ENCODE measurements around the gene PLCD3. TPM values are rescaled to one million over a fixed set of nuclear protein-coding genes. Genes with fewer than 3 reads are reported as not detected.

Gene PLCD3
- polyA plus RNA-seq, 1 donor from 2014 or later = 1.3 TPM

DNA sequence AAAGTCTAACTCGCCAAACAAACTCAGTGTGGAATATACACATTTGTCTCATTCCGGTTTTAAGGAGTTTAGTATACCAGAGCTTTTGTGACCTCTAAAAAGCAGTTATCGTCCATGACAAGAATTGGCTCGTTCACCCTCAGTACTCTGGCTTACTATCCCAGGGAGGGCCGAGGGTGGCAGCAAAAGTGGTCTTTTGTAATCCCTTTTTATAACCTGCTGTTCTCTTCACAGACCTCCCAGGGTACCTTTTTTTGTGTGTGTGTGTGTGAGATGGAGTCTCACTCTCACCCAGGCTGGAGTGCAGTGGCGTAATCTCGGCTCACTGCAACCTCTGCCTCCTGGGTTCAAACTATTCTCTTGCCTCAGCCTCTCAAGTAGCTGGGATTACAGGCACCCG lies 62.3 kb downstream of the PLCD3 start:
- Histone ChIP-seq H4K20me1 (ENCODE audit: insufficient read depth) (no peaks in the 10 kb centered on the region), H3K36me3 (ENCODE audit: insufficient read depth, low read length) (no peaks in the 10 kb centered on the region), H3K4me3 (ENCODE audit: low read length) (no peak overlapping the region), H2AFZ (ENCODE audit: low read depth, low read length) (no peak overlapping the region), H3K9me3 (ENCODE audit: low read length) (no peaks in the 10 kb centered on the region), H3F3A (ENCODE audit: insufficient read depth, low read length, poor library complexity, severe bottlenecking) (no peaks in the 10 kb centered on the region), H3K9me2 (ENCODE audit: insufficient read depth, low read length) (no peaks in the 10 kb centered on the region), H3K27me3 (ENCODE audit: insufficient read depth, low read depth, low read length) (no peaks in the 10 kb centered on the region), H3K4me2 (ENCODE audit: low read length) (no peak overlapping the region), H3K79me2 (replicated peaks; ENCODE audit: insufficient read depth, low read length) (peaks cover 12% of the 10 kb centered on the region), H3K9ac (ENCODE audit: low read length) (no peak overlapping the region), H3K27ac (ENCODE audit: low read length) (no peak overlapping the region)
- TF ChIP-seq MXI1 (conservative IDR thresholded peaks at IDR 0.05; ENCODE audit: poor library complexity, severe bottlenecking) = no peak
- TF ChIP-seq EP300 (conservative IDR thresholded peaks at IDR 0.05; ENCODE audit: poor library complexity, severe bottlenecking) = no peak
- TF ChIP-seq EZH2 (IDR thresholded peaks at IDR 0.05; ENCODE audit: borderline replicate concordance, insufficient read depth, low read length, poor library complexity, severe bottlenecking) = no peak
- no peak for TF ChIP-seq SMC3 (conservative IDR thresholded peaks at IDR 0.05; ENCODE audit: poor library complexity)
- no peak for TF ChIP-seq POLR2AphosphoS5 (IDR thresholded peaks at IDR 0.05)
- no peak for TF ChIP-seq RAD21 (conservative IDR thresholded peaks at IDR 0.05)
- TF ChIP-seq, protein P1, sequence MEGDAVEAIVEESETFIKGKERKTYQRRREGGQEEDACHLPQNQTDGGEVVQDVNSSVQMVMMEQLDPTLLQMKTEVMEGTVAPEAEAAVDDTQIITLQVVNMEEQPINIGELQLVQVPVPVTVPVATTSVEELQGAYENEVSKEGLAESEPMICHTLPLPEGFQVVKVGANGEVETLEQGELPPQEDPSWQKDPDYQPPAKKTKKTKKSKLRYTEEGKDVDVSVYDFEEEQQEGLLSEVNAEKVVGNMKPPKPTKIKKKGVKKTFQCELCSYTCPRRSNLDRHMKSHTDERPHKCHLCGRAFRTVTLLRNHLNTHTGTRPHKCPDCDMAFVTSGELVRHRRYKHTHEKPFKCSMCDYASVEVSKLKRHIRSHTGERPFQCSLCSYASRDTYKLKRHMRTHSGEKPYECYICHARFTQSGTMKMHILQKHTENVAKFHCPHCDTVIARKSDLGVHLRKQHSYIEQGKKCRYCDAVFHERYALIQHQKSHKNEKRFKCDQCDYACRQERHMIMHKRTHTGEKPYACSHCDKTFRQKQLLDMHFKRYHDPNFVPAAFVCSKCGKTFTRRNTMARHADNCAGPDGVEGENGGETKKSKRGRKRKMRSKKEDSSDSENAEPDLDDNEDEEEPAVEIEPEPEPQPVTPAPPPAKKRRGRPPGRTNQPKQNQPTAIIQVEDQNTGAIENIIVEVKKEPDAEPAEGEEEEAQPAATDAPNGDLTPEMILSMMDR (IDR thresholded peaks at IDR 0.05; ENCODE audit: poor library complexity, severe bottlenecking) = no peak
- TF ChIP-seq, protein P2, sequence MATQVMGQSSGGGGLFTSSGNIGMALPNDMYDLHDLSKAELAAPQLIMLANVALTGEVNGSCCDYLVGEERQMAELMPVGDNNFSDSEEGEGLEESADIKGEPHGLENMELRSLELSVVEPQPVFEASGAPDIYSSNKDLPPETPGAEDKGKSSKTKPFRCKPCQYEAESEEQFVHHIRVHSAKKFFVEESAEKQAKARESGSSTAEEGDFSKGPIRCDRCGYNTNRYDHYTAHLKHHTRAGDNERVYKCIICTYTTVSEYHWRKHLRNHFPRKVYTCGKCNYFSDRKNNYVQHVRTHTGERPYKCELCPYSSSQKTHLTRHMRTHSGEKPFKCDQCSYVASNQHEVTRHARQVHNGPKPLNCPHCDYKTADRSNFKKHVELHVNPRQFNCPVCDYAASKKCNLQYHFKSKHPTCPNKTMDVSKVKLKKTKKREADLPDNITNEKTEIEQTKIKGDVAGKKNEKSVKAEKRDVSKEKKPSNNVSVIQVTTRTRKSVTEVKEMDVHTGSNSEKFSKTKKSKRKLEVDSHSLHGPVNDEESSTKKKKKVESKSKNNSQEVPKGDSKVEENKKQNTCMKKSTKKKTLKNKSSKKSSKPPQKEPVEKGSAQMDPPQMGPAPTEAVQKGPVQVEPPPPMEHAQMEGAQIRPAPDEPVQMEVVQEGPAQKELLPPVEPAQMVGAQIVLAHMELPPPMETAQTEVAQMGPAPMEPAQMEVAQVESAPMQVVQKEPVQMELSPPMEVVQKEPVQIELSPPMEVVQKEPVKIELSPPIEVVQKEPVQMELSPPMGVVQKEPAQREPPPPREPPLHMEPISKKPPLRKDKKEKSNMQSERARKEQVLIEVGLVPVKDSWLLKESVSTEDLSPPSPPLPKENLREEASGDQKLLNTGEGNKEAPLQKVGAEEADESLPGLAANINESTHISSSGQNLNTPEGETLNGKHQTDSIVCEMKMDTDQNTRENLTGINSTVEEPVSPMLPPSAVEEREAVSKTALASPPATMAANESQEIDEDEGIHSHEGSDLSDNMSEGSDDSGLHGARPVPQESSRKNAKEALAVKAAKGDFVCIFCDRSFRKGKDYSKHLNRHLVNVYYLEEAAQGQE (IDR thresholded peaks at IDR 0.05; ENCODE audit: borderline replicate concordance) = no peak
- no peak for TF ChIP-seq TAF1 (IDR thresholded peaks at IDR 0.05; ENCODE audit: low read depth)

DNA sequence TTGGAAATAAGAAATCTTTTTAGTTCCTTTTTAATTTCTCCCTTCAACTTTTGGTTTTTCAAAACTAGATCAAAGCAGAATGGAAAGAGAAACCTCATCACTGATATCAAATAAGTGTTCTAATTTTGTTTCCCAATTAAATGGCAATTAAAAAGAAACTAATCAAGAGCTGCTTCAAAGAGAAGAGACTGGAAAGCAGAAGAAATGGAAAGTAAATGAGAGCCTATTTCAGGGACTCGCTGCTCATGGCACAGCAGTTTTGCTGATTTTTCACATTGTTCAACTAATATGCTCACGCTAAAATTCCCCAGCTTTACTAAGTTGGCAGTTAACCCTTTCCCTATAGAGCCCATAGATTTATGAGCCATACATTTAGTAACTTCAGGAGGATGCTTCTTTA lies 64.7 kb downstream of the PLCD3 start:
- H3K79me2 ChIP-seq (replicated peaks; ENCODE audit: insufficient read depth, low read length) = peaks cover 15% of the 10 kb centered on the region

More for the DNA sequence above, 64.7 kb downstream of the PLCD3 start:
- H3K9me3 ChIP-seq (ENCODE audit: low read length) = no peaks in the 10 kb centered on the region
- H4K20me1 ChIP-seq (ENCODE audit: insufficient read depth) = no peaks in the 10 kb centered on the region
- no peaks in the 10 kb centered on the region for H3K9me2 ChIP-seq (ENCODE audit: insufficient read depth, low read length)
- H3K27me3 ChIP-seq (ENCODE audit: insufficient read depth, low read depth, low read length) = no peaks in the 10 kb centered on the region
- no peak overlapping the region for H2AFZ ChIP-seq (ENCODE audit: low read depth, low read length)
- H3K9ac ChIP-seq (ENCODE audit: low read length) = no peak overlapping the region
- no peak overlapping the region for H3K4me3 ChIP-seq (ENCODE audit: low read length)
- no peaks in the 10 kb centered on the region for H3K36me3 ChIP-seq (ENCODE audit: insufficient read depth, low read length)
- H3F3A ChIP-seq (ENCODE audit: insufficient read depth, low read length, poor library complexity, severe bottlenecking) = no peaks in the 10 kb centered on the region
- H3K4me2 ChIP-seq (ENCODE audit: low read length) = no peak overlapping the region
- TF ChIP-seq, protein P2 (IDR thresholded peaks at IDR 0.05; ENCODE audit: borderline replicate concordance) = no peak
- TF ChIP-seq SMC3 (conservative IDR thresholded peaks at IDR 0.05; ENCODE audit: poor library complexity) = no peak
- TF ChIP-seq EZH2 (IDR thresholded peaks at IDR 0.05; ENCODE audit: borderline replicate concordance, insufficient read depth, low read length, poor library complexity, severe bottlenecking) = no peak
- TF ChIP-seq MXI1 (conservative IDR thresholded peaks at IDR 0.05; ENCODE audit: poor library complexity, severe bottlenecking) = no peak
- TF ChIP-seq POLR2AphosphoS5 (IDR thresholded peaks at IDR 0.05) = no peak
- TF ChIP-seq TAF1 (IDR thresholded peaks at IDR 0.05; ENCODE audit: low read depth) = no peak
- TF ChIP-seq, protein P1 (IDR thresholded peaks at IDR 0.05; ENCODE audit: poor library complexity, severe bottlenecking) = no peak
- TF ChIP-seq EP300 (conservative IDR thresholded peaks at IDR 0.05; ENCODE audit: poor library complexity, severe bottlenecking) = no peak
- no peak for TF ChIP-seq RAD21 (conservative IDR thresholded peaks at IDR 0.05)
- no peak overlapping the region for H3K27ac ChIP-seq (ENCODE audit: low read length)
